ENCODE measurements around the gene SORCS2. TPM values are rescaled to one million over a fixed set of nuclear protein-coding genes. Genes with fewer than 3 reads are reported as not detected.
A peak's percentile ranks its signal among the peaks of the same experiment; 100 is the strongest.

SORCS2 gene
- total RNA-seq, 6 experiments from 2014 or later, result 0.18 to 6.2 (median 3.1) TPM

- Histone ChIP-seq H3K4me1 (no peaks in the 10 kb centered on the region), H3K4me3 (no peak overlapping the region), H3K9me3 (no peaks in the 10 kb centered on the region), H3K36me3 (no peaks in the 10 kb centered on the region), H3K27ac (no peak overlapping the region), H3K27me3 (no peaks in the 10 kb centered on the region)
- DNase-seq, result no peak
- ATAC-seq, result no peak
- intact Hi-C loops (cut with DNase I), result no loop called here
- TF ChIP-seq CTCF (IDR thresholded peaks at IDR 0.05) (no peak), POLR2A (IDR thresholded peaks at IDR 0.05) (no peak)
- 95% methylated on average over 7 of the region's 25 CpGs for WGBS (ENCODE audit: insufficient coverage, low coverage, low lambda C conversion rate, missing lambda C conversion rate)
Observed at GRCh38 chr4:7505116-7505900, 313.0 kb downstream of the SORCS2 start.

GRCh38 chr4:7506119-7506518, 313.8 kb downstream of the SORCS2 start:
- 56% methylated on average over 5 of the region's 9 CpGs for WGBS (ENCODE audit: insufficient coverage, low coverage, low lambda C conversion rate, missing lambda C conversion rate)
- H3K36me3 ChIP-seq, result no peaks in the 10 kb centered on the region
- intact Hi-C loops (cut with DNase I), result no loop called here
- peak in 2 of 4 donors; percentile 67 to 71 for ATAC-seq
- H3K9me3 ChIP-seq, result no peaks in the 10 kb centered on the region
- H3K27me3 ChIP-seq, result no peaks in the 10 kb centered on the region
- no peak for TF ChIP-seq CTCF (IDR thresholded peaks at IDR 0.05)
- no peak for TF ChIP-seq POLR2A (IDR thresholded peaks at IDR 0.05)
- H3K4me1 ChIP-seq, result no peaks in the 10 kb centered on the region
- no peak for DNase-seq
- no peak overlapping the region for H3K27ac ChIP-seq
- no peak overlapping the region for H3K4me3 ChIP-seq

GRCh38 chr4:7506572-7506971, 314.2 kb downstream of the SORCS2 start:
- TF ChIP-seq POLR2A (IDR thresholded peaks at IDR 0.05) (no peak), CTCF (IDR thresholded peaks at IDR 0.05) (no peak)
- Histone ChIP-seq H3K4me1 (no peaks in the 10 kb centered on the region), H3K4me3 (no peak overlapping the region), H3K9me3 (no peaks in the 10 kb centered on the region), H3K27ac (no peak overlapping the region), H3K36me3 (no peaks in the 10 kb centered on the region), H3K27me3 (no peaks in the 10 kb centered on the region)
- 74% methylated on average over 3 of the region's 3 CpGs for whole genome bisulfite sequencing (ENCODE audit: insufficient coverage, low coverage, low lambda C conversion rate, missing lambda C conversion rate)
- ATAC-seq (no peak), DNase-seq (no peak)
- intact Hi-C loops (cut with DNase I), result no loop called here

- Histone ChIP-seq H3K4me1 (no peaks in the 10 kb centered on the region), H3K27me3 (no peaks in the 10 kb centered on the region), H3K9me3 (no peaks in the 10 kb centered on the region), H3K36me3 (no peaks in the 10 kb centered on the region), H3K27ac (no peak overlapping the region), H3K4me3 (no peak overlapping the region)
- DNase-seq (no peak), ATAC-seq (no peak)
- TF ChIP-seq POLR2A (IDR thresholded peaks at IDR 0.05) (no peak), CTCF (IDR thresholded peaks at IDR 0.05) (no peak)
- intact Hi-C loops (cut with DNase I), result no loop called here
- WGBS (ENCODE audit: insufficient coverage, low coverage, low lambda C conversion rate, missing lambda C conversion rate), result 75% methylated on average over 11 of the region's 11 CpGs
Observed at GRCh38 chr4:7507381-7507780, 315.0 kb downstream of the SORCS2 start.

Measured in right lobe of liver (tissue), 6 donors.